GM21737 (cell line): Measurements from ENCODE around the gene CYP2A7.
"Not testable (repeated sequence)": the region's sequence is repeated elsewhere in the genome, so short reads cannot be mapped to it uniquely, and the experiment has no call there.

Experiments used
- ATAC-seq: cut with Tn5 transposase; IDR thresholded peaks from one replicate; pipeline ENCODE4 v1.9.1; 2021; ENCODE audit warnings: mild to moderate bottlenecking, moderate library complexity; ENCODE audit not compliant: unreplicated experiment

The CYP2A7 gene

DNA sequence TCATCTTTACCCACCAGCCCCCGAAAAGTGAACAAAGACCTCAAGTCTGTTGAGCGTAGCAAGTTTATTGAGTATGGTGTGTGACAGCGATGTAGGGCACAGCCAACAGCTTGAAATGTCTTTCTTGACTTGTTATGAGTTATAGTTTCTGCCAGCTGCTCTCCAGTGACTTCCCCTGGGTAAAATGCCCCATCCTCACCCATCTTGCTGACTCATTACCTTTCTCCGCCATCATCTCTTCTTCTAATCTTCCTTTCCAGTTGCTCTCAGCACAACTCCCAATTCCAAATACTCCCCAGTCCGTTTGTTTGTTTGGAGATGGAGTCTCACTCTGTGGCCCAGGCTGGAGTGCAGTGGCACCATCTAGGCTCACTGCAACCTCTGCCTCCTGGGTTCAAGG is 18.5 kb upstream of the CYP2A7 start:
- not testable (repeated sequence) for ATAC-seq

DNA sequence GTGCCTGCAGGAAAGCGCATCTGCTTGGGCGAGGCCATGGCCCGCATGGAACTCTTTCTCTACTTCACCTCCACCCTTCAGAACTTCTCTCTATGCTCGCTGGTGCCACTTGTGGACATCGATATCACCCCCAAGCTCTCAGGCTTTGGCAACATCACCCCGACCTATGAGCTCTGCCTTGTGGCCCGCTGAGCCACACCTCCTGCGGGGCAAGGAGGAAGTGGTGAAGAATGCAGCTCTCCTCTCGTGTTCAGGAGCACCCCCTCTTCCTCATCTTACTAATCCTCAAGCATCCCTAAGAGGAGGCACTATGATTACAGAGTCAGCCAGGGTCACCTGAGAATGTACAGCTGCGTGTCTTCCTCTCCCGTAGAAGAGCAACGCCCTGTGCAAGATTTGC is 17.9 kb upstream of the CYP2A7 start:
- ATAC-seq: not testable (repeated sequence)

DNA sequence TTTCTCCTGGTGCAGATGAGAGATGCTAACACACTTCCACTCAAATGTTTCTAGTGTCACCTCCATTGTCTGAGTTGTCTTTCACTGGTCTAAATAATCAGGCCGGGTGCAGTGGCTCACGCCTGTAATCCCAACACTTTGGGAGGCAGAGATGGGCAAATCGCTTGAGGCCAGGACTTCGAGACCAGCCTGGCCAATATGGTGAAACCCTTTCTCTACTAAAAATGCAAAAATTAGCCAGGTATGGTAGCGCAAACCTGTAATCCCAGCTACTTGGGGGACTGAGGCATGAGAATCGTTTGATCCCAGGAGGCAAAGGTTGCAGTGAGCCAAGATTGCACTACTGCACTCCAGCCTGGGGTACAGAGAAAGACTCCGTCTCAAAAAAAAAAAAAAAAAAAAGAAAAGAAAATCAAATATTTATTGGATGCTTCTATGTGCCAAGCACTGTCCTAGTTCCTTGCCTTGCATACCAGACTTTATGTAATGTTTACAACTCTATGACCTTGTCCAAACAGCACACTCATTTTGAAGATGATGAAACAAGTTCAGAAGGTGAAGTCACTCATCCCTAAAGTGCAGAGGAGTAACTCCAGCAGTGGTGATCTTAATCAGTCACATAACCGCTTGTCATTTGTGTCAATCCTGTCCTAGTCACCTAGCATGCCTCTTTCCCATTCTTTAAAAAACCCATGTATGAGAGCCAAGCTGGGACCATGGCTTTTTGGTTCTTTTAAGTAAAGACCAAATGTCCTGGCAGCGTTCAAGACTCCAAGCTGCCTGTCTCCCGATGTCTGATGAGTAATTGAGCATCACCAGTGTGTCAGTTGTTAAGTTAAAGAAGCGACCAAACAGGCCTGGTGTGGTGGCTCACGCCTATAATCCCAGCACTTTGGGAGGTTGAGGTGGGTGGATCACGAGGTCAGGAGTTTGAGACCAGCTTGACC is 15.1 kb upstream of the CYP2A7 start:
- ATAC-seq: not testable (repeated sequence)

DNA sequence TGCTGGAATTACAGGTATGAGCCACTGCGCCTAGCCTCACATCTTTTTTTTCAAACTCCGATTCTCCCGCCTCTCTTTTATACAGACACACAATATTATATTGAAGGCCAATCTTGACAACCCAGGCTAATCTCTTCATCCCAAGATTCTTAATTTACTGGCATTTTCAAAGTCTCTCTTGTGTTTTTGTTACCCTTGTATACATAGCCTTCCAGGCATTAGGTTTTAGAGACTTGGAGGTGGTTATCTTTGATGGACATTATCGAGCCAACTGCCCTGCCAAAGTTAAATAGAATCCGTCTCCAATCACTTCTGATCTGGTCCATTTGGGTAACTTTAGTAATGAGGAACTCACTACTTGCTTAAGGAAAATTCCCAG is 14.4 kb upstream of the CYP2A7 start:
- ATAC-seq: no peak

DNA sequence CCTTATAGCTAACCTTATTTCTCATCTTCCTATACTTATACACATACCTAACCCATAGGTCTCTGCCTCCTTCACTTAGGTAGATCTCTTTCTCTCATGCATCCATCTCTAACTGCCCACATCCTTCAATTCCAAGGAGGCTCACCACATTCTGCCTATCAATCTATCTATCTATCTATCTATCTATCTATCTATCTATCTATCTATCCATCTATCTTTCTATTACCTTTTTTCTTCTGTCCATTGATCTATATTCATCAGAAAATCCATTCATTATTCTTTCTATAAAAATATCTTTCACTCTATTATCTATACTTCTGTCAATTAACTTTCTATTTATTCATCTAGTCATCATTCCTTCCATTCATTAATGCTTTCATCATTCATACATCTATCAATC is 11.1 kb upstream of the CYP2A7 start:
- ATAC-seq: no peak

DNA sequence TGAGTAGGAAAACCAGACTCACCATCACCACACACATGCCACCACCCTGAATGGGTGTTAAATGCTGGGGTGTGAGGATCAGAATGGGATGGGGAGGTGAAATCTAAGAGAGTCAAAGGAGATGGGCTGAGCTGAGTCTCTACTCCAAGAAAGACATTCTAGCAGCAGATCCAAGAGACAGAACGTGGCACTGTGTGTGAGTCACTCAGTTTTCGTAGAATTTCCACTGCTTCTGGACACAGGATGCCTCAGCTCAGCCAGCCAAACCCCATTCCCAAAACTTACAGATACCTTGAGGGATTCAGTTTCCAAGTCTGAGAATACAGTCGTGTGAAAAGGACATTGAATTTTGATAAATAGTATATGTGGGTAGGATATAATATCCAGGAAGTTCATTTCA is 7.3 kb upstream of the CYP2A7 start:
- no peak for ATAC-seq

DNA sequence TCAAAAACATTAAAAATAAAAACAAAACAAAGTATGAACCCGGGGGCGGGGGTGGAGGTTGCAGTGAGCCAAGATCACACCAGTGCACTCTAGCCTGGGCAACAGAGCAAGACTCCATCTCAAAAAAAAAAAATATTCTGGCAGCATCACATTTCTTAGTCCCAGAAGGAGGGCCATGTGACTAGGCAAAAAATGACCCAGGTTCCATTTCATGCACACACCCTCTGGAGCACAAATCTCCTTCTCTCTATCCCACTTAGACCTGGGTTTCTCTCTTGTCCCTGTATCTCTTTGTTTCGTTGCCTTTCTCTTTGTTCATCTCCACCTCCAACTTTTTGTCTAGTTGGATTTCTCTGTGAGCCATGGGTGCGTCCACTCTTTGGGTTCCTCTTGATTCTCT is 6.2 kb upstream of the CYP2A7 start:
- no peak for ATAC-seq

DNA sequence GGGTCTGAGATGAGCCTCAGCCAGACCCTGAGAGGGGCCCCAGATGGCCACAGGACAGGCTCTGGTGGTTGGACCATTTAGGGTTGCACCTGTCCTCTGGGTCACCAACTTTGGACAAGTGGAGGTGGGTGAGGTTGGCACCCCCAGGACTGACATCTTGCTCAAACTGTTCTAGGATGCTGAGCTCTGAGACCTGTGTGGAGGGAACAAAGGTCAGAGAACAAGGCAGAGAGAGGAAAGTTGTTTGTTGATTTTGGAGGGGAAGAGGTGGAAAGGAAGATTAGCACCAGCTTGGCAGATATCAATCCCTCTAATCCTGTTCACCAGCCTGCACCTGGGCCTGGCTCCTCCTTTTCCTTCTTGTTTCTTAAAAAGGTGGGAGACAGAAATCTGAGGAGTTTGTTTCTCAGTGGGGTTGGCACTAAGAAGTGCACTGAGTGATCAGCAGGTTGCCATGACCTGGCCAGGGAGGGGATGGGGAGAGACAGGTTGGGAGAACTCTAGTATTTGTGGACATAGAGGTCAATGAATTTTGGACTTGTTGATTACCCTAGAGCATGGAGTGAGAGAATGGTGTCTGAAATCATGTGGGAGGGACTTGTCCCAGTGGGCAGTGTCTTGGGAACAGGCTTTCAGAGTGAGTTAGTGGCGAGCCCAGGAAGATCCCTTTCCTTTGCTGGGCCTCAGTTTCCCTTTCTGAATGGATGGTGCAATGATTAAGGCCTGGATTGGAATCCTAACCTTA is 2.3 kb upstream of the CYP2A7 start:
- not testable (repeated sequence) for ATAC-seq

DNA sequence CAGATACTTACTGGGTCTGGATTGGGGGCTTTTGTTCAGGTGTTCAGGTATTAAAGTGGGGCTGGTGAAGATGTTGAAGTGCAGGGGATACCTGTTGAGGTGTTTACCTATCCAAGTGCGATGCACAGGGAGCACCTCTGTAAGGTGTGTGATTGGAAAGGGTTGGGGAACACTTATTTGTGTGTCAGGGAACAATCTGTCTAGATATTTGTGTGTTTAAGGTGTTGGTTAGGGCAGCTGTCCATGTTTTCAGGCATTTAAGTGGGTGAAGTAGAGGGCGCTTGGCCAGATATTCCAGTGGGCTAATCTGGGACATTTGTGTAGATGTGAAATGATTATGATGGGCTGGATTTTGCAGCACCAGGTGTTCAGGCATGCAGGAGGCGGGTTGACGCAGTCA is 2.7 kb downstream of the CYP2A7 start:
- not testable (repeated sequence) for ATAC-seq

DNA sequence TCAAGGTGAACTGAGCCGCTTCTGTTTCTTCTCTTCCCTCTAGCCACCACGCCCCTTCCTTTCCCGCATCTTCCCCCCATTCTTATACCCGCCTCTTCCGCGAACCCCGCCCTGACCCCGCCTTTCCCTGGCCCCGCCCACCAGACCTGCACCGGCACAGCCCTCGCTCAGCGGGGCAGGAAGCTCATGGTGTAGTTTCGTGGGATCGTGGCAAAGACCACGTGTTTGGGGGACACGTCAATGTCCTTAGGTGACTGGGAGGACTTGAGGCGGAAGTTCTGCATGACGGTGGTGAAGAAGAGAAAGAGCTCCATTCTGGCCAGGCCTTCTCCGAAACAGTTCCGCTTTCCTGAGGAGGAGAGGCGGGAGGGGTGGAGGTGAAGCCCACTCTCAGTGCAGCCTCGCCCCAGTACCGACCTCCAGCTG is 6.5 kb downstream of the CYP2A7 start:
- not testable (repeated sequence) for ATAC-seq

DNA sequence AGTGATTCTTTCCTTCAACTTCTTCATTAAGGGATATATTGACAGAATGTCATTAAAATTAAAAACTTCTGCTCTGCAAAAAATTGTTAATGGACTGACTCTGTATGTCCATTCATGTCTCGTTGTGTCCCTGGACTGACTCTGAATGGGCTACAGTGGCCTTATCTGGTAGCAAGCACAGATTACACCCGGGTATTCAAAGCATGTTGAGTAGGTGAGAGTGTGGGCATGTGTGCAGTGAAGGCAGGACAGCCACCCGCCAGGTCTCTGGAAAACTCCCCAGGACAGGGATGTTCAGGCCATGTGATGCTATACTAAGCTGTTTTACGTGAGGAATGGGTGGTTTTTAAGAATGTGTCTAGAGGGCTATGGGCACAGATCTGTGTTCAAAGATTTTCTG is 7.2 kb downstream of the CYP2A7 start:
- ATAC-seq: not testable (repeated sequence)

DNA sequence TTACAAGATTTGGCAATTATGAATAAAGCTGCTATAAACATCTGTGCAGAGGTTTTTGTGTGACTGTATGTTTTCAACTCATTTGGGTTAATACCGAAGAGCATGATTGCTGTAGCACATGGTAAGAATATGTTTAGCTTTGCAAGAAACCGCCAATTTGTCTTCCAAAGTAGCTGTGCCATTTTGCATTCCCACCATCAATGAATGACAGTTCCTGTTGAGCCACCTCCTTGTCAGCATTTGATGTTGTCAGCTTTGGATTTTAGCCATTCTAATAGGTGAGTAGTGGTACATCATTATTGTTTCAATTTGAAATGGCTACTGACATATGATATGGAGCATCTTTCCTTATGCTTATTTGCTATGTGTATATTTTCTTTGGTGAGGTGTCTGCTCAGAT is 8.2 kb downstream of the CYP2A7 start:
- not testable (repeated sequence) for ATAC-seq

DNA sequence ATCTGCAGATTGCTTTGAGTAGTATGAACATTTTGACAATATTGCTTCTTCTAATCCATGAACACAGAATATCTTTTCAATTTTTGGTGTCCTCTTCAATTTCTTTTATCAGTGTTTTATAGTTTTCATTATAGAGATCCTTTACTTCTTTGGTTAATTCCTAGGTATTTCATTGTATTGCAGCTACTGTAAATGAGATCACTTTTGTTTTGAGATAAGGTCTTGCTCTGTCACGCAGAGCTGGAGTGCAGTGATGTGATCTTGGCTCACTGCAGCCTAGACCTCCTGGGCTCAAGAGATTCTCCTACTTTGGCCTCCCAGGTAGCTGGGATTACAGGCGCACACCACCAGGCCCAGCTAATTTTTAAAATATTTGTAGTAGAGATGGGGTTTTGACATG is 9.8 kb downstream of the CYP2A7 start:
- ATAC-seq: no peak

DNA sequence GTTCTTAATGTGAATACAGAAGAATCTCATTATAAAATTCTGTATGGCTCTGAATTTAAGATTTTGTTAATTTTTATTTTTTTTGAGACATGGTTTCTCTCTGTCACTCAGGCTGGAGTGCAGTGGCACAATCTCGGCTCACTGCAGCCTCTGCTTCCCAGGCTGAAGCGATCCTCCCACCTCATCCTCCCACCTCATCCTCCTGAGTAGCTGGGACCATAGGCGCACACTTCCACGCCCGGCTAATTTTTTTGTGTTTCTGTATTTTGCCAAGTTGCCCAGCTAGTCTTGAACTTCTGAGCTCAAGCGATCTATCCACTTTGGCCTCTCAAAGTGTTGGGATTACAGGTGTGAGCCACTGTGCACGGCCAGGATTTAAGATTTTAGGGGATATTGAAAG is 14.3 kb downstream of the CYP2A7 start:
- ATAC-seq: no peak

DNA sequence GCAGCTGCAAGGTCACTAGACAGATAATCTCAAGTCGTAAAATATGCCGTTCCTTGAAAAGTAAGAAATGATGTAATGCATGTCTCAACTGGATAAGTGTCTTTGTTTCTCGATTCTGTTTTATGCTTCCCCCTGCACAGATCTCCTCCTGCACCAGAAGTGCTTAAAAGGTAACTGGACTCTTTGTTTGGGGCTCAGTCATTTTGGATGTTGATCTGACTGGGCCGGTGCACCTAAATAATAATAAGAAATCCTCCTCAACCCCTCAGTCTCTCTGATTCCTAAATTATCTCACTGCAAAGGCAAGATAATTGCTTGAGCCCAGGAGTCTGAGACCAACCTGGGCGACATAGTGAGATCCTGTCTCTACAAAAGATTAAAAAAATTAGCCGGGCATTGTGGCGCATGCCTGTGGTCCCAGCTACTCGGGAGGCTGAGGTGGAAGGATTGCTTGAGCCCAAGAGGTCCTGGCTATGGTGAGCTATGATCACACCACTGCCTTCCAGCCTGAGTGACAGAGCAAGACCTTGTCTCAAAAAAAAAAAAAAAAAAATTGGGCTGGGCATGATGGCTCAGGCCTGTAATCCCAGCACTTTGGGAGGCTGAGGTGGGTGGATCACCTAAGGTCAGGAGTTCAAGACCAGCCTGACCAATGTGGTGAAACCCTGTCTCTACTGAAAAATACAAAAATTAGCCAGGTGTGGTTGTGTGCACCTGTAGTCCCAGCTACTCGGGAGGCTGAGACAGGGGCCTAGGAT is 17.1 kb downstream of the CYP2A7 start:
- not testable (repeated sequence) for ATAC-seq

DNA sequence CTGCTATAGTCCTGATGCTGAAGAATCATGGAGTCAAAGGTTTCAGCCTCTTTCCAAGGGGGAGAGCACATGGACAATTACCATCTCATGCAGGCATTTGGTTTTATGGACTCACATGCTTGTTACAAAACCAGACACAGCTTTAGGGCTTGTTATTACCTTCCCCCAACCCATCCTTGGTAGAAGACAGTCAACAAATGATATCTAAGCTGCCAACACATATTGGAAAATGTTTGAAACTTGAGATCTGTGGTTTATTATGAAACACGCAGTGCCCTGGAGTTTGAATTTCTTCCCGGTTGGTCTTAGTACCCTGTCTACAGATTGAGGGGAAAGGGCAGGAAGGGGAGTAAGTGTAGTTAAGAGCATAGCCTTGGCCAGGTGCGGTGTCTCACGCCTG is 19.2 kb downstream of the CYP2A7 start:
- ATAC-seq: no peak

DNA sequence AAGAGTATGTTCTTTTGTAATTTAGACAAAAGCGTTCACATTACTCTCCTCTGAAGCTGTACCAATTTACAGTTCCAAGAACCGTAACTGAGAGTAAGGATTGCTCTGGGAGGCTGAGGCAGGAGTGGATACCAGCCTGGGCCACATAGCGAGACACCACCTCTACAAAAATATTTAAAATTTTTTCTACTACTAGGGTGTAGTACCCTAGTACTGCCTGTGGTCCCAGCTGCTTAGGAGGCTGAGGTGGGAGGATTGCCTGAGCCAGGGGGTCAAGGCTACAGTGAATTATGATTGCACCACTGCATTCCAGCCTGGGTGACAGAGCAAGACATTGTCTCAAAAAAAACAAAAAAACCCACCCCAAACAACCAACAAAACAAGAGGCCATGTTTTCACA is 19.7 kb downstream of the CYP2A7 start:
- no peak for ATAC-seq

DNA sequence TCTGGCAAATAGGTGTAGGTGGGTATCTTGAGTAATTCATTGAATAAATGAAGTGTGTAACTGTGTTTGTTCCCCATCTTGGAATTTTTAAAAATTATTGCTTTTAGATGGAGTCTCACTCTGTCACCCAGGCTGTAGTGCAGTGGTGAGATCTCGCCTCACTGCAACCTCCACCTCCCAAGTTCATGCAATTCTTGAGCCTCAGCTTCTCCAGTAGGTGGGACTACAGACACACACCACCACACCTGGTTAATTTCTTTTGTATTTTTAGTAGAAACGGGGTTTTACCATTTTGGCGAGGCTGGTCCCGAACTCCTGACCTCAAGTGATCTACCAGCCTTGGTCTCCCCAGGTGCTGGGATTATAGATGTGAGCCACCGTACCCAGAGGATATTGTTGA is 23.9 kb downstream of the CYP2A7 start:
- no peak for ATAC-seq

DNA sequence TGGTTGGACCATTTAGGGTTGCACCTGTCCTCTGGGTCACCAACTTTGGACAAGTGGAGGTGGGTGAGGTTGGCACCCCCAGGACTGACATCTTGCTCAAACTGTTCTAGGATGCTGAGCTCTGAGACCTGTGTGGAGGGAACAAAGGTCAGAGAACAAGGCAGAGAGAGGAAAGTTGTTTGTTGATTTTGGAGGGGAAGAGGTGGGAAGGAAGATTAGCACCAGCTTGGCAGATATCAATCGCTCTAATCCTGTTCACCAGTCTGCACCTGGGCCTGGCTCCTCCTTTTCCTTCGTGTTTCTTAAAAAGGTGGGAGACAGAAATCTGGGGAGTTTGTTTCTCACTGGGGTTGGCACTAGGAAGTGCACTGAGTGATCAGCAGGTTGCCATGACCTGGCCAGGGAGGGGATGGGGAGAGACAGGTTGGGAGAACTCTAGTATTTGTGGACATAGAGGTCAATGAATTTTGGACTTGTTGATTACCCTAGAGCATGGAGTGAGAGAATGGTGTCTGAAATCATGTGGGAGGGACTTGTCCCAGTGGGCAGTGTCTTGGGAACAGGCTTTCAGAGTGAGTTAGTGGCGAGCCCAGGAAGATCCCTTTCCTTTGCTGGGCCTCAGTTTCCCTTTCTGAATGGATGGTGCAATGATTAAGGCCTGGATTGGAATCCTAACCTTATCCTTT is 29.4 kb downstream of the CYP2A7 start:
- ATAC-seq: not testable (repeated sequence)

DNA sequence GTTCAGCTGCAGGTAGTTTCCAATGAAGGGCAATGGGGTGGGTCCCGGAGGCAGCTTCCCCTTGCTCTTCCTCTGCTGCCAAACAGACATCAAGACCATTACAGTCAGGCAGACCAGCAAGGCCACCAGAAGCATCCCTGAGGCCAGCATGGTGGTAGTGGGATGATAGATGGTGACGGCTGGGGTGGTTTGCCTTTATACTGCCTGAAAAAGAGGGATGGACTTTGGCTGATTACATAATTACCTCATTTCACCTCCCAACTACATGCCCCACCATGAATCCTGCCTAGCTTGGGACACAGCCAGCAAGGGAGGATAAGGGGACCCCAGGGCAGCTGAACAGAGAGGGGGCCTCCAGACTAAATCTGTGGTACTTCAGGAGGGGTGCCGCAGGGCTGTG is 31.8 kb downstream of the CYP2A7 start, which contains the start of gene CYP2A6:
Gene CYP2A6 (minus strand): TSS at position 171 of the 400 bp plus-strand sequence. CDS start 21 bp downstream, at position 150.
- not testable (repeated sequence) for ATAC-seq

DNA sequence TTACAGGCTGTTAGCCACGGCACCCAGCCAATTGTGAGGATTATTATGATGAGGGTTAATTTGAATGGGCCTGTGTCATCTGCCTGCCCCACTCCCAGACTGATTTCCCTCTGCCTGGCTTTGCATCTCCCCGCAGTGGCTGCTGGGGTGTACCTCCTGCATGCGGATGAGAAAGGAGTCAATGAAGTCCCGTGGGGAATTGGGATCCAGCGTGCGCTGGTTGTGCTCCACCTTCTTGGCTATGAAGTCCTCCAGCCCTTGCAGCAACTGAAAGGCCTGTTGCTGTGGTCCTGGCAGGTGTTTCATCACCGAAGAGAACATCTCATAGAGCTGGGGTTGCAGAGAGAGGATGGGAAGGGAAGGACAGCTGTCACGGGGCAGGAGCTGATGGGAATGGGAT is 35.3 kb downstream of the CYP2A7 start:
- not testable (repeated sequence) for ATAC-seq
